ENCODE measurements around the gene PPP2R2B. TPM values are rescaled to one million over a fixed set of nuclear protein-coding genes. Genes with fewer than 3 reads are reported as not detected.

Gene PPP2R2B
- total RNA-seq, 1 donor from 2014 or later, result 1.2 TPM

DNA sequence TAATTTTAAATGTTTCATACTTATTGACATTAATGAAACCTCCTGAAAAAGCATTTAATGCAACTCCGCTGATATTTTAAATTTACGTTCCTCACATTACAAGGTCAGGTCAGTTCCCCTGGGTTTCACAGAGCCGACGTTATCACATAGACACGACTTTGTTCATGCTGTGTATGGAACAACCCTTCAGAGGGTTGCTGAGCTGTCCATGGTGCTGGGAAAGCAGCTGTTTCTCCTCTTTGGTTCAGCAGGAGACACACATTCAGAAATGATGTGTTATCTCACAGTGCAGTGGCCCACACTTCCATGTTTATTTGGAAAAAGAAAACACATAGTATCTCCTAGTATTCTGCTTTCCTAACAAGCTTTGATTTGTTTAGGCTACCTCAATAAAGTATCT is 53.5 kb downstream of the PPP2R2B start:
- no peaks in the 10 kb centered on the region for H3K36me3 ChIP-seq (ENCODE audit: control insufficient read depth, insufficient read depth, low read length)
- no peak overlapping the region for H3K4me3 ChIP-seq (ENCODE audit: low read depth, low read length)
- H3K27me3 ChIP-seq (ENCODE audit: control insufficient read depth, insufficient read depth, low read length), result no peaks in the 10 kb centered on the region
- TF ChIP-seq, protein P1, sequence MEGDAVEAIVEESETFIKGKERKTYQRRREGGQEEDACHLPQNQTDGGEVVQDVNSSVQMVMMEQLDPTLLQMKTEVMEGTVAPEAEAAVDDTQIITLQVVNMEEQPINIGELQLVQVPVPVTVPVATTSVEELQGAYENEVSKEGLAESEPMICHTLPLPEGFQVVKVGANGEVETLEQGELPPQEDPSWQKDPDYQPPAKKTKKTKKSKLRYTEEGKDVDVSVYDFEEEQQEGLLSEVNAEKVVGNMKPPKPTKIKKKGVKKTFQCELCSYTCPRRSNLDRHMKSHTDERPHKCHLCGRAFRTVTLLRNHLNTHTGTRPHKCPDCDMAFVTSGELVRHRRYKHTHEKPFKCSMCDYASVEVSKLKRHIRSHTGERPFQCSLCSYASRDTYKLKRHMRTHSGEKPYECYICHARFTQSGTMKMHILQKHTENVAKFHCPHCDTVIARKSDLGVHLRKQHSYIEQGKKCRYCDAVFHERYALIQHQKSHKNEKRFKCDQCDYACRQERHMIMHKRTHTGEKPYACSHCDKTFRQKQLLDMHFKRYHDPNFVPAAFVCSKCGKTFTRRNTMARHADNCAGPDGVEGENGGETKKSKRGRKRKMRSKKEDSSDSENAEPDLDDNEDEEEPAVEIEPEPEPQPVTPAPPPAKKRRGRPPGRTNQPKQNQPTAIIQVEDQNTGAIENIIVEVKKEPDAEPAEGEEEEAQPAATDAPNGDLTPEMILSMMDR (IDR thresholded peaks at IDR 0.05; ENCODE audit: insufficient read depth, low read length, poor library complexity, severe bottlenecking), result no peak
- peak; percentile 10 for DNase-seq (ENCODE audit: low read depth)

DNA sequence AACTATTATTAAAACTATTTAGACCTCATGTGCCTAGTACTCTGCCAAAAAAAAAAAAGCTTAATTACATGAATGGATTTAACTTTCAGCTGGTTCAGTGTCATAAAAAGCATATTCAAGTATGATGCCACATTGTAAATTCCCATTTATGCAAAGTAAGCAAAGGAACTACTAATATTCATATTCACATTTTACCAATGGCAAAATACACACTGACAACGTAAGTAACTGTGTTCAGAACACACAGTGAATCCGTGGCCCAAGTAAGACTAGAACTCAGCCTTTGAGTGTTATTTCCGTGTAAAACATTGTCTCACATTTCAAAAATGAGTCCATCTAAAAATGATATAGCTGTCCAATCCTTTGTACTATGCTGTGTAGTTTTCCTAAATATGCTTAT is 56.8 kb downstream of the PPP2R2B start:
- TF ChIP-seq, protein P1 (IDR thresholded peaks at IDR 0.05; ENCODE audit: insufficient read depth, low read length, poor library complexity, severe bottlenecking), result no peak
- no peak for DNase-seq (ENCODE audit: low read depth)
- no peaks in the 10 kb centered on the region for H3K36me3 ChIP-seq (ENCODE audit: control insufficient read depth, insufficient read depth, low read length)
- no peak overlapping the region for H3K4me3 ChIP-seq (ENCODE audit: low read depth, low read length)
- H3K27me3 ChIP-seq (ENCODE audit: control insufficient read depth, insufficient read depth, low read length), result no peaks in the 10 kb centered on the region

DNA sequence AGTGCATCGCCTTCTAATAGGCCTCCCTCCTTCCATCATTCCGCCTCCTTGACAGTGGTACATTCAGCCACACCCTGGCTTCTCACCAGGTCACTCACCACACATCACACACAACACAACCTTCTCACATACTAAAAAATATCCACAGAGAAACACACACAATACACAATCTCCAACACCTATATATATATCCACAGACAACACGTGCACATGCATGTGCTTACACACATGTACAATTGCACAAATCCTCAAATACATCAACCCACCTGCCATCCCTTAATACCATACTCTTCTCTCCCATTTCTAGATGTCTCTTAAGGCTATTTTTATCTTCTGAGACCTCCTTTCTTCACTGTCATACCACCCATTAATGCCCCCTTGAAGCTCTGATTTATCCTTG is 57.6 kb downstream of the PPP2R2B start:
- H3K36me3 ChIP-seq (ENCODE audit: control insufficient read depth, insufficient read depth, low read length), result no peaks in the 10 kb centered on the region
- TF ChIP-seq, protein P1 (IDR thresholded peaks at IDR 0.05; ENCODE audit: insufficient read depth, low read length, poor library complexity, severe bottlenecking), result no peak
- H3K27me3 ChIP-seq (ENCODE audit: control insufficient read depth, insufficient read depth, low read length), result no peaks in the 10 kb centered on the region
- DNase-seq (ENCODE audit: low read depth), result no peak
- no peak overlapping the region for H3K4me3 ChIP-seq (ENCODE audit: low read depth, low read length)

DNA sequence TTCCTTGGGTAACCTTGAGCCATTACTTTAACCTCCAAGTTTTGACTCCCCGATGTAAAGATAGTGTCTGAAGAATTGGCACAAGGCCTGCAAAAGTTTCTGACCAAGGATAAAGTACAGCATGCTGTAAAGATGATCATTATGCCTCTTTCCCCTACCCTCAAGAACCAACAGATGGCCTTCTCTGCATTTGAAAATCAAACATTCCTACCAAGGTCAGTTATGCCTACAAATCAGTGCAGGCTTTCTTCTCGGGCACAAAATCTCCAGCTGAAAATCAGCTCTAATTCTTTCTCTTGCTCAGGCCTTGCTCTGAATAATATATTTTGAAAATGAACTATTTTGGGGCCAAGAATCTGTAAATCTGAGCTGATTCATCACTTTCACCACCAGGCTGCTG is 59.7 kb downstream of the PPP2R2B start:
- no peak overlapping the region for H3K4me3 ChIP-seq (ENCODE audit: low read depth, low read length)
- TF ChIP-seq, protein P1 (IDR thresholded peaks at IDR 0.05; ENCODE audit: insufficient read depth, low read length, poor library complexity, severe bottlenecking), result no peak
- no peak for DNase-seq (ENCODE audit: low read depth)
- H3K27me3 ChIP-seq (ENCODE audit: control insufficient read depth, insufficient read depth, low read length), result no peaks in the 10 kb centered on the region
- H3K36me3 ChIP-seq (ENCODE audit: control insufficient read depth, insufficient read depth, low read length), result no peaks in the 10 kb centered on the region

DNA sequence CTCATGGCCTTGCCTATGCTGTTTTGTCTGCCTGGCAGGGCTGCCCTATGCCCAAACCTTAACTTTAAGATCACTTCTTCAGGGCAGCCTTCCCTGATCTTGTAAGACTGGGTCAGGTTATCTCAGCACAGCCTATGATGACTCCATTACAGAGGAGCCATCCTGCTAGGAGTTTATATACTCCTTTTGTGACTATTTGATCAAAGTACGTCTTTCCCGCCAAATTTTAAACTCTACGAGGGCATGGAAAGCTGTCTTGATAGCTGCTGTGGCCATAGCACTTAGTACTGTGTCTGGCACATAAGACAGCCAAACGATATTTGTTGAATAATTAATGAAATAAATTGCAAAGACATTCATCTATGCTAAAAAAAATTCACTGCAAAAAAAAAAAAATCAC is 60.6 kb downstream of the PPP2R2B start:
- TF ChIP-seq, protein P1 (IDR thresholded peaks at IDR 0.05; ENCODE audit: insufficient read depth, low read length, poor library complexity, severe bottlenecking), result no peak
- no peak for DNase-seq (ENCODE audit: low read depth)
- no peaks in the 10 kb centered on the region for H3K27me3 ChIP-seq (ENCODE audit: control insufficient read depth, insufficient read depth, low read length)
- no peak overlapping the region for H3K4me3 ChIP-seq (ENCODE audit: low read depth, low read length)
- H3K36me3 ChIP-seq (ENCODE audit: control insufficient read depth, insufficient read depth, low read length), result no peaks in the 10 kb centered on the region

DNA sequence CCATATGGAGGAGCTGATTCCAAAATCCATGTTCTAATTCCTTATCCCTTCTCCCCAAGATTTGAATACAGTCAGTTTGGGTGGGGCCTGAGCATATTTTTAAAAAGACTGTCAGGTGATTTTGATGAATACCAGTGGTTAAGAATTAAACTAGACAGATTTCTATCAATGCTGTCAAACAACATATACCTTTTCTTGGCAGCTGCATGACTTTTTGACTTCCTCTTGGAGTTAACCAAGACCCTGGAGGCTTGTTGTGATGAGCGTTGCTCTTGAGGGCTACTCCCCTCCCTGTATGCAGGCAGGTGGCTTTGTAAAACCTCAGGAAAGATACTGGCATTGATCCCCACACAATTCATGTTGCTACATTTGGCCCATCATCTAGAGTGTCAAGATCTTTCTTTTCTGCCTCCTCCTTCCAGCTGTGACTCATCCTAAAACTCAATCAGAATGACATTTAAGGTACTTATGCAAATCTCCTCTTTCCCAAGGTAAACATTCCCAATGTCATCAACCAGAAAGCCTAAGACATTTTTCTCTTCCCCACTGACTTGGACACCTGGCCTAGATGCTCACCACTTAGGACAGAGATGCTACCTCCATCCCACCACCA is 61.7 kb downstream of the PPP2R2B start:
- no peak for DNase-seq (ENCODE audit: low read depth)
- Histone ChIP-seq H3K36me3 (ENCODE audit: control insufficient read depth, insufficient read depth, low read length) (no peaks in the 10 kb centered on the region), H3K27me3 (ENCODE audit: control insufficient read depth, insufficient read depth, low read length) (no peaks in the 10 kb centered on the region), H3K4me3 (ENCODE audit: low read depth, low read length) (no peak overlapping the region)
- TF ChIP-seq, protein P1 (IDR thresholded peaks at IDR 0.05; ENCODE audit: insufficient read depth, low read length, poor library complexity, severe bottlenecking), result no peak

All from kidney epithelial cell (primary cell).